GM13976 (cell line): ENCODE data around the gene CCDC70.
"Not testable (repeated sequence)": the region's sequence is repeated elsewhere in the genome, so short reads cannot be mapped to it uniquely, and the experiment has no call there.

Source experiments
- DNase-seq: peaks from one replicate; pipeline ENCODE4 v3.0.0; 2012; ENCODE audit warnings: low spot score
- CTCF ChIP-seq: IDR thresholded peaks from 2 replicates; pipeline ENCODE4 v1.5.1; 2012; ENCODE audit warnings: borderline replicate concordance, mild to moderate bottlenecking; ENCODE audit not compliant: insufficient read depth; ENCODE audit errors: extremely low read depth, missing control alignments, control extremely low read depth
- in situ Hi-C: fragments of 300-500 bp; cut with MboI; formaldehyde crosslinking; loops from one replicate; pipeline ENCODE4 v1.12.0; 2022; ENCODE audit warnings: low sequenced_read_pairs, mixed read lengths, inconsistent platforms; ENCODE audit not compliant: unreplicated experiment

Gene CCDC70

GRCh38 chr13:51895906-51896888 lies 34.4 kb downstream of the CCDC70 start:
- in situ Hi-C loops = no loop called here
- peak; percentile 65 for TF ChIP-seq CTCF
- DNase-seq = peak; percentile 71

- in situ Hi-C loops = no loop called here
- TF ChIP-seq CTCF = no peak
- DNase-seq = no peak
These were observed 38.7 kb downstream of the CCDC70 start for GRCh38 chr13:51900471-51900870.

- TF ChIP-seq CTCF = no peak
- DNase-seq = no peak
- in situ Hi-C loops = no loop called here
These were observed 41.0 kb downstream of the CCDC70 start for GRCh38 chr13:51902776-51903175.

- no peak for TF ChIP-seq CTCF
- DNase-seq = no peak
- in situ Hi-C loops = no loop called here
These were observed 44.0 kb downstream of the CCDC70 start for GRCh38 chr13:51905787-51906186.

- no peak for DNase-seq
- TF ChIP-seq CTCF = no peak
- in situ Hi-C loops = no loop called here
These were observed 44.8 kb downstream of the CCDC70 start for GRCh38 chr13:51906581-51906980.

GRCh38 chr13:51907040-51907732 lies 45.4 kb downstream of the CCDC70 start:
- in situ Hi-C loops = no loop called here
- DNase-seq = no peak
- TF ChIP-seq CTCF = no peak

GRCh38 chr13:51909265-51909664 lies 47.5 kb downstream of the CCDC70 start:
- in situ Hi-C loops, DNase-seq: not testable (repeated sequence)
